GM23338 (cell line): Measurements from ENCODE around the gene LRMDA.

Experiments used
- CREB1 ChIP-seq: fragments of 250-450 bp; sonication (Bioruptor Pico); IDR thresholded peaks from 2 replicates; pipeline ENCODE4 v1.5.0; 2020; ENCODE audit warnings: low read depth, mild to moderate bottlenecking, moderate library complexity
- EZH2phosphoT487 ChIP-seq: fragments of 200-600 bp; sonication (generic); IDR thresholded peaks from one replicate; pipeline ENCODE4 v1.8.1; 2018; ENCODE audit warnings: antibody characterized with exemption; ENCODE audit not compliant: unreplicated experiment
- POLR2AphosphoS5 ChIP-seq: IDR thresholded peaks from 2 replicates; pipeline ENCODE4 v1.6.1; 2016; ENCODE audit warnings: antibody characterized with exemption, low read depth
- TF ChIP-seq, protein P1 (sequence below): IDR thresholded peaks from one replicate; pipeline ENCODE4 v1.6.1; 2018; ENCODE audit warnings: antibody characterized with exemption; ENCODE audit not compliant: unreplicated experiment
- TF ChIP-seq, protein P2 (sequence below), 2 experiments: fragments of 200-600 bp in 1 of 2; sonication (generic) in 1 of 2; conservative IDR thresholded peaks; 2 replicates each; pipeline versions ENCODE4 v1.5.1 to v1.6.1; 2016 to 2017; ENCODE audit warnings: antibody characterized with exemption in 2 of 2, low read depth in 2 of 2, mild to moderate bottlenecking in 2 of 2, moderate library complexity in 1 of 2

DNA sequence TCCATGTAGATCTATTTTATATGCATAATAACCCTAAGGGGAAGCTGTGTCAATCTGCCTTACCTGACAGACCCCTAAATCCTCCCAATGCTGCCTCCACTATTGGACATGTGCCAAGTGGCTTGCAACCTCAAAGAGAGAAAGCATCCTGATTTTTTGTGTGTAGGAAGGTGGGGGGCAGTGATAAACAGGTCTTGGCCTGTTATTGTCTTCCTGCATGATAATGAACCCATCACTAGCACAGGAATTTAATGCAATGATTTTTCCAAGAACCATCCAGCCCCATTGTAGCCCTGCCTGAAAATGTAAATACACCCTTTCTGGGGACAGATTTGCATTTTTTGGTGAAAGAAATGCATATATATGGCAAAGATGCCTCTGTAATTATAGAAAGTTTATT is 850.2 kb downstream of the LRMDA start:
- TF ChIP-seq CREB1 (CRISPR knock-in tag), result no peak
- TF ChIP-seq POLR2AphosphoS5, result no peak
- TF ChIP-seq, protein P1, sequence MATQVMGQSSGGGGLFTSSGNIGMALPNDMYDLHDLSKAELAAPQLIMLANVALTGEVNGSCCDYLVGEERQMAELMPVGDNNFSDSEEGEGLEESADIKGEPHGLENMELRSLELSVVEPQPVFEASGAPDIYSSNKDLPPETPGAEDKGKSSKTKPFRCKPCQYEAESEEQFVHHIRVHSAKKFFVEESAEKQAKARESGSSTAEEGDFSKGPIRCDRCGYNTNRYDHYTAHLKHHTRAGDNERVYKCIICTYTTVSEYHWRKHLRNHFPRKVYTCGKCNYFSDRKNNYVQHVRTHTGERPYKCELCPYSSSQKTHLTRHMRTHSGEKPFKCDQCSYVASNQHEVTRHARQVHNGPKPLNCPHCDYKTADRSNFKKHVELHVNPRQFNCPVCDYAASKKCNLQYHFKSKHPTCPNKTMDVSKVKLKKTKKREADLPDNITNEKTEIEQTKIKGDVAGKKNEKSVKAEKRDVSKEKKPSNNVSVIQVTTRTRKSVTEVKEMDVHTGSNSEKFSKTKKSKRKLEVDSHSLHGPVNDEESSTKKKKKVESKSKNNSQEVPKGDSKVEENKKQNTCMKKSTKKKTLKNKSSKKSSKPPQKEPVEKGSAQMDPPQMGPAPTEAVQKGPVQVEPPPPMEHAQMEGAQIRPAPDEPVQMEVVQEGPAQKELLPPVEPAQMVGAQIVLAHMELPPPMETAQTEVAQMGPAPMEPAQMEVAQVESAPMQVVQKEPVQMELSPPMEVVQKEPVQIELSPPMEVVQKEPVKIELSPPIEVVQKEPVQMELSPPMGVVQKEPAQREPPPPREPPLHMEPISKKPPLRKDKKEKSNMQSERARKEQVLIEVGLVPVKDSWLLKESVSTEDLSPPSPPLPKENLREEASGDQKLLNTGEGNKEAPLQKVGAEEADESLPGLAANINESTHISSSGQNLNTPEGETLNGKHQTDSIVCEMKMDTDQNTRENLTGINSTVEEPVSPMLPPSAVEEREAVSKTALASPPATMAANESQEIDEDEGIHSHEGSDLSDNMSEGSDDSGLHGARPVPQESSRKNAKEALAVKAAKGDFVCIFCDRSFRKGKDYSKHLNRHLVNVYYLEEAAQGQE, result no peak
- TF ChIP-seq, protein P2, sequence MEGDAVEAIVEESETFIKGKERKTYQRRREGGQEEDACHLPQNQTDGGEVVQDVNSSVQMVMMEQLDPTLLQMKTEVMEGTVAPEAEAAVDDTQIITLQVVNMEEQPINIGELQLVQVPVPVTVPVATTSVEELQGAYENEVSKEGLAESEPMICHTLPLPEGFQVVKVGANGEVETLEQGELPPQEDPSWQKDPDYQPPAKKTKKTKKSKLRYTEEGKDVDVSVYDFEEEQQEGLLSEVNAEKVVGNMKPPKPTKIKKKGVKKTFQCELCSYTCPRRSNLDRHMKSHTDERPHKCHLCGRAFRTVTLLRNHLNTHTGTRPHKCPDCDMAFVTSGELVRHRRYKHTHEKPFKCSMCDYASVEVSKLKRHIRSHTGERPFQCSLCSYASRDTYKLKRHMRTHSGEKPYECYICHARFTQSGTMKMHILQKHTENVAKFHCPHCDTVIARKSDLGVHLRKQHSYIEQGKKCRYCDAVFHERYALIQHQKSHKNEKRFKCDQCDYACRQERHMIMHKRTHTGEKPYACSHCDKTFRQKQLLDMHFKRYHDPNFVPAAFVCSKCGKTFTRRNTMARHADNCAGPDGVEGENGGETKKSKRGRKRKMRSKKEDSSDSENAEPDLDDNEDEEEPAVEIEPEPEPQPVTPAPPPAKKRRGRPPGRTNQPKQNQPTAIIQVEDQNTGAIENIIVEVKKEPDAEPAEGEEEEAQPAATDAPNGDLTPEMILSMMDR (conservative IDR thresholded peaks at IDR 0.05; ENCODE audit: low read depth in 2 of 2), result no peak
- no peak for TF ChIP-seq EZH2phosphoT487
